B cell (primary cell): ENCODE measurements around the gene ARHGAP26. TPM values are rescaled to one million over a fixed set of nuclear protein-coding genes. Genes with fewer than 3 reads are reported as not detected.

Experiments
- ATAC-seq: fragments of 200-7000 bp; cut with Tn5 transposase; one replicate; pipeline ENCODE4 v1.10.0; 2021; ENCODE audit warnings: low read depth, mild to moderate bottlenecking, moderate number of reproducible peaks, moderate library complexity
- CTCF ChIA-PET: fragments of 350-600 bp; sonication (Branson Sonifier 250); formaldehyde crosslinking; loops from one replicate; lab custom pipeline; 2021; ENCODE audit warnings: antibody characterized with exemption, inconsistent platforms; lab: Charles Lee
- POLR2A ChIA-PET: fragments of 350-600 bp; sonication (Branson Sonifier 250); formaldehyde crosslinking; loops from one replicate; lab custom pipeline; 2021; ENCODE audit warnings: antibody characterized with exemption; lab: Charles Lee
- DNase-seq: peaks from one replicate; pipeline ENCODE4 v3.0.0; 2013
- H2AFZ ChIP-seq: 2 replicates; pipeline ENCODE4 v1.6.1; 2012; ENCODE audit warnings: mild to moderate bottlenecking, low read depth, low read length; ENCODE audit not compliant: insufficient read depth, poor library complexity, severe bottlenecking
- H3K27ac ChIP-seq, 2 donors: 1 replicate in 1 of 2; 2 replicates in 1 of 2; pipeline ENCODE4 v1.5.1; 2012 to 2013; ENCODE audit warnings: low read length in 2 of 2, mild to moderate bottlenecking in 2 of 2, moderate library complexity in 1 of 2
- H3K27me3 ChIP-seq, 4 experiments: fragments of 200-600 bp in 1 of 4; sonication (generic) in 1 of 4; replicated peaks in 1 of 4; 1 replicate in 2 of 4; 2 replicates in 2 of 4; pipeline versions ENCODE4 v1.6.1 to v1.7.0; 2013 to 2016; ENCODE audit warnings: low read length in 3 of 4, mild to moderate bottlenecking in 2 of 4, mixed read lengths in 1 of 4, moderate library complexity in 1 of 4; ENCODE audit not compliant: insufficient read depth in 4 of 4, control insufficient read depth in 3 of 4; ENCODE audit errors: control extremely low read depth in 1 of 4
- H3K36me3 ChIP-seq, 2 experiments: replicated peaks in 1 of 2; 1 replicate in 1 of 2; 2 replicates in 1 of 2; pipeline versions ENCODE4 v1.6.1 to v1.7.1; 2013; ENCODE audit warnings: low read length in 1 of 2; ENCODE audit not compliant: insufficient read depth in 2 of 2, control insufficient read depth in 1 of 2; ENCODE audit errors: control extremely low read depth in 1 of 2, extremely low read depth in 1 of 2
- H3K4me1 ChIP-seq, 2 donors: fragments of 200-600 bp in 1 of 2; sonication (generic) in 1 of 2; 1 replicate in 1 of 2; 2 replicates in 1 of 2; pipeline versions ENCODE4 v1.5.1 to v1.6.1; 2013 to 2017; ENCODE audit warnings: low read length in 2 of 2; ENCODE audit not compliant: control insufficient read depth in 2 of 2, insufficient read depth in 2 of 2
- H3K4me2 ChIP-seq: replicated peaks from 2 replicates; pipeline ENCODE3; 2012; ENCODE audit warnings: mild to moderate bottlenecking, low read depth, low read length; ENCODE audit not compliant: poor library complexity, severe bottlenecking
- H3K4me3 ChIP-seq, 5 experiments: fragments of 200-600 bp in 1 of 5; sonication (generic) in 1 of 5; 1 replicate in 3 of 5; 2 replicates in 2 of 5; pipeline versions ENCODE4 v1.5.1 to v1.7.0; 2011 to 2016; ENCODE audit warnings: low read length in 4 of 5, mild to moderate bottlenecking in 4 of 5, low read depth in 2 of 5, control low read depth in 1 of 5, moderate library complexity in 1 of 5; ENCODE audit not compliant: insufficient read depth in 1 of 5; ENCODE audit errors: control extremely low read depth in 1 of 5, extremely low read depth in 1 of 5
- H3K79me2 ChIP-seq: fragments of 200-600 bp; sonication (generic); one replicate; pipeline ENCODE4 v1.6.0; 2016; ENCODE audit warnings: low read length; ENCODE audit not compliant: control insufficient read depth, insufficient read depth
- H3K9ac ChIP-seq: fragments of 200-600 bp; sonication (generic); 2 replicates; pipeline ENCODE4 v1.6.1; 2017; ENCODE audit warnings: mild to moderate bottlenecking, low read length, moderate library complexity
- H3K9me3 ChIP-seq, 3 donors: one replicate each; pipeline versions ENCODE4 v1.6.1 to v1.7.1; 2013; ENCODE audit warnings: low read length in 2 of 3; ENCODE audit not compliant: control insufficient read depth in 2 of 3, insufficient read depth in 1 of 3; ENCODE audit errors: control extremely low read depth in 1 of 3
- H4K20me1 ChIP-seq: 2 replicates; pipeline ENCODE4 v1.6.0; 2012; ENCODE audit warnings: mild to moderate bottlenecking, low read length; ENCODE audit not compliant: insufficient read depth, control insufficient read depth, poor library complexity, severe bottlenecking
- H3K27ac Mint-ChIP-seq: one replicate; pipeline ENCODE4 v1.8.0; 2021; ENCODE audit warnings: mixed read lengths
- H3K27me3 Mint-ChIP-seq: one replicate; pipeline ENCODE4 v1.8.0; 2021; ENCODE audit warnings: mixed read lengths
- H3K4me1 Mint-ChIP-seq: one replicate; pipeline ENCODE4 v1.8.0; 2021; ENCODE audit warnings: mixed read lengths
- H3K4me3 Mint-ChIP-seq: one replicate; pipeline ENCODE4 v1.8.0; 2021; ENCODE audit warnings: mixed read lengths
- H3K9me3 Mint-ChIP-seq: one replicate; pipeline ENCODE4 v1.8.0; 2022; ENCODE audit warnings: mixed read lengths; ENCODE audit not compliant: insufficient read depth
- EZH2 ChIP-seq: IDR thresholded peaks from 2 replicates; pipeline ENCODE4 v1.6.1; 2012; ENCODE audit warnings: borderline replicate concordance, low read depth, mild to moderate bottlenecking, moderate library complexity, low read length; ENCODE audit not compliant: insufficient read depth, poor library complexity, severe bottlenecking
- WGBS: methylation state at CpG from one replicate; pipeline ENCODE4 v1.1.5; 2013; ENCODE audit warnings: missing lambda C conversion rate; ENCODE audit not compliant: insufficient coverage; 5-methylcytosine and 5-hydroxymethylcytosine counted together
- intact Hi-C: fragments of 100-400 bp; cut with micrococcal nuclease; formaldehyde crosslinking; loops from one replicate; pipeline ENCODE4 v1.10.0; 2022
- polyA plus RNA-seq: library from polyadenylated mRNA; depleted of rRNA; stranded (reverse); fragments of >200 nt; gene quantifications from 2 replicates; pipeline ENCODE4 v1.2.3, GENCODE V29; 2012
- total RNA-seq, 2 donors: library from RNA; stranded (reverse); fragments of 120-200 nt in 1 of 2; gene quantifications; 1 replicate in 1 of 2; 2 replicates in 1 of 2; pipeline versions ENCODE4 v1.2.3 to v1.2.4, GENCODE V29; 2013 to 2022
- TF ChIP-seq, protein P1 (sequence below): fragments of 200-600 bp; IDR thresholded peaks from one replicate; pipeline ENCODE4 v1.8.0; 2022; ENCODE audit warnings: antibody characterized with exemption, mild to moderate bottlenecking

ARHGAP26 gene
- total and polyA plus RNA-seq, 2 donors (not counting 1 experiment from before 2014, with no cell fraction given) = 1.8 to 22.5 TPM

DNA sequence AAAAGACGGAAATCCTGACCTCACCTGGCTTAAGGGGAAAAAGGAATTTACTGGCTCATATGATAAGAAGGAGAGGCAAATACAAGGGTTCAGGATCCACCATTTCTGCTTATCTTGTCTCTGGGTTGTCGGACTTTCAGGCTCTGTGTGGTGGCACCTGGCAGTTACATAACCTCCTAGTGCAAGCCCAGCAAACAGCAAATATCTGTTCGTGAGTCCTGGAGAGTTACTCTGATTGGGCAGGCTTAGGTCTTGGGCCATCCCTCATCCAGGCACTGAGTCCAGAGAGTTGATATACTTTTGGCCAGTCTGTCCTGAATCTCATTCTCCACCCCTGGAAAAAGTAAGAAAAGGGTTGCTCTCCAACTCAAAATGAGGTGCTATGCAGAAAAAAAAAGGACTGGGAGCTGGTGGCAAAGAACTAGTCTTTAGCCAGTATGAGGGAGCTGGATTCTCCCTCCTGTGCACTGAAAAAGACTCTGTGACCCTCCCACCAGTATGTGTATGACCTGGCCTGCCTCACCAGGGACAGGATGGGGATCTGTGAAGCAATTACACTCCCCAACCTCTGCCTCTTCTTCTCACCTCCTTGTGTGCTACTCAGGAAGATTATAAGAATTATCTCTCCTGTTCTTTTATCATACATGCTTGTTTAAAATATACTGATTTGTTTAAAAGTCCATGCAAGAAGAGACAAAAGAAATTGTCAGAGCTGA is 282.9 kb downstream of the ARHGAP26 start:
- Histone ChIP-seq H3K4me3 (no peak overlapping the region), H3K9me3 (no peaks in the 10 kb centered on the region), H4K20me1 (no peaks in the 10 kb centered on the region), H3K27me3 (no peaks in the 10 kb centered on the region), H3K9ac (no peak overlapping the region), H3K27ac (no peak overlapping the region), H3K4me1 (peaks cover 7 to 8% of the 10 kb centered on the region in 2 donors), H2AFZ (no peak overlapping the region), H3K36me3 (peaks cover 0 to 5% of the 10 kb centered on the region in 2 experiments), H3K79me2 (no peaks in the 10 kb centered on the region), H3K4me2 (no peak overlapping the region)
- Mint-ChIP-seq H3K27ac (no peak overlapping the region), H3K4me1 (peaks cover 16% of the 10 kb centered on the region), H3K27me3 (no peaks in the 10 kb centered on the region), H3K4me3 (no peak overlapping the region), H3K9me3 (no peaks in the 10 kb centered on the region)
- ChIA-PET POLR2A (no interaction called here), CTCF (no interaction called here)
- intact Hi-C loops = no loop called here
- ATAC-seq (no peak), DNase-seq (no peak)
- 100% methylated on average over 2 of the region's 3 CpGs for WGBS
- TF ChIP-seq, protein P1, sequence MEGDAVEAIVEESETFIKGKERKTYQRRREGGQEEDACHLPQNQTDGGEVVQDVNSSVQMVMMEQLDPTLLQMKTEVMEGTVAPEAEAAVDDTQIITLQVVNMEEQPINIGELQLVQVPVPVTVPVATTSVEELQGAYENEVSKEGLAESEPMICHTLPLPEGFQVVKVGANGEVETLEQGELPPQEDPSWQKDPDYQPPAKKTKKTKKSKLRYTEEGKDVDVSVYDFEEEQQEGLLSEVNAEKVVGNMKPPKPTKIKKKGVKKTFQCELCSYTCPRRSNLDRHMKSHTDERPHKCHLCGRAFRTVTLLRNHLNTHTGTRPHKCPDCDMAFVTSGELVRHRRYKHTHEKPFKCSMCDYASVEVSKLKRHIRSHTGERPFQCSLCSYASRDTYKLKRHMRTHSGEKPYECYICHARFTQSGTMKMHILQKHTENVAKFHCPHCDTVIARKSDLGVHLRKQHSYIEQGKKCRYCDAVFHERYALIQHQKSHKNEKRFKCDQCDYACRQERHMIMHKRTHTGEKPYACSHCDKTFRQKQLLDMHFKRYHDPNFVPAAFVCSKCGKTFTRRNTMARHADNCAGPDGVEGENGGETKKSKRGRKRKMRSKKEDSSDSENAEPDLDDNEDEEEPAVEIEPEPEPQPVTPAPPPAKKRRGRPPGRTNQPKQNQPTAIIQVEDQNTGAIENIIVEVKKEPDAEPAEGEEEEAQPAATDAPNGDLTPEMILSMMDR = no peak
- no peak for TF ChIP-seq EZH2

DNA sequence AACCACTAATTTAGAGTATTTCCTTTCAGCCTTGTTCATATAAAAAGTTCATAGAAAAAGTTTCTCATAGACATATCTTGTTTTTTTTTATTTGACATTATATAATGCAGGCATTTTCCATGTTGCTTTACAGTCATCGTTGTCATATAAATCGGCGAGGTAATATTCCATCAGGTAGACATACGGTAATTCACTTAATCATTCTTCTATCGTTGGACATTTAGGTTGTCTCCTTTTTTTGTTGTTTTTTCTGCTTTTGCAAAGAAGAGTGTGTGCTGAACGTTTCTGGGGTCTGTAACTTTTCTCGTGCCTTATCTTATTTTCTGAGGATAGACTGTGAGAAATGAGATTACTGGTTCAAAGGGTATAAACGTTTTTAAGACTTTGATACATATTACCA is 283.6 kb downstream of the ARHGAP26 start:
- no peaks in the 10 kb centered on the region for H3K9me3 Mint-ChIP-seq
- intact Hi-C loops = no loop called here
- Histone ChIP-seq H3K4me1 (peaks cover 7 to 8% of the 10 kb centered on the region in 2 donors), H3K27me3 (no peaks in the 10 kb centered on the region), H3K9me3 (no peaks in the 10 kb centered on the region), H3K79me2 (no peaks in the 10 kb centered on the region), H3K4me2 (peak overlapping the region; percentile 33), H3K36me3 (peaks cover 0 to 5% of the 10 kb centered on the region in 2 experiments), H2AFZ (no peak overlapping the region), H3K27ac (no peak overlapping the region), H3K9ac (peak overlapping the region; percentile 32), H3K4me3 (no peak overlapping the region), H4K20me1 (no peaks in the 10 kb centered on the region)
- H3K27me3 Mint-ChIP-seq = no peaks in the 10 kb centered on the region
- ATAC-seq (no peak), DNase-seq (no peak)
- ChIA-PET POLR2A (no interaction called here), CTCF (no interaction called here)
- H3K4me1 Mint-ChIP-seq = peaks cover 16% of the 10 kb centered on the region
- no peak for TF ChIP-seq EZH2
- TF ChIP-seq, protein P1 = no peak
- WGBS = 100% methylated on average over 5 of the region's 8 CpGs
- H3K27ac Mint-ChIP-seq = no peak overlapping the region
- no peak overlapping the region for H3K4me3 Mint-ChIP-seq
